H9 (cell line): ENCODE data around the gene TMEM51. TPM values are rescaled to one million over a fixed set of nuclear protein-coding genes. Genes with fewer than 3 reads are reported as not detected.

Experiments
- DNase-seq: peaks from one replicate; pipeline ENCODE4 v3.0.0-alpha.2; 2017
- H2AFZ ChIP-seq: one replicate; pipeline ENCODE4 v1.6.1; 2013; ENCODE audit warnings: mild to moderate bottlenecking, low read length, control low read depth, moderate library complexity
- H2AK5ac ChIP-seq: 2 replicates; pipeline ENCODE4 v1.6.1; 2013; ENCODE audit warnings: low read length, control low read depth, mixed read lengths; ENCODE audit not compliant: insufficient read length
- H2BK120ac ChIP-seq: one replicate; pipeline ENCODE4 v1.6.1; 2013; ENCODE audit warnings: low read depth, mild to moderate bottlenecking, low read length, control low read depth, inconsistent platforms; ENCODE audit not compliant: poor library complexity, severe bottlenecking
- H2BK12ac ChIP-seq: 2 replicates; pipeline ENCODE4 v1.6.1; 2013; ENCODE audit warnings: low read length, control low read depth, mixed read lengths, low read depth; ENCODE audit not compliant: insufficient read length
- H2BK15ac ChIP-seq: 2 replicates; pipeline ENCODE4 v1.6.1; 2013; ENCODE audit warnings: low read depth, low read length, control low read depth
- H2BK20ac ChIP-seq: one replicate; pipeline ENCODE4 v1.6.1; 2013; ENCODE audit warnings: low read depth, mild to moderate bottlenecking, low read length, control low read depth, inconsistent platforms; ENCODE audit not compliant: poor library complexity, severe bottlenecking
- H2BK5ac ChIP-seq: 2 replicates; pipeline ENCODE4 v1.6.1; 2013; ENCODE audit warnings: low read length, control low read depth, mixed read lengths; ENCODE audit not compliant: insufficient read length
- H3K14ac ChIP-seq: 2 replicates; pipeline ENCODE4 v1.6.1; 2013; ENCODE audit warnings: low read length, control low read depth; ENCODE audit not compliant: insufficient read depth
- H3K18ac ChIP-seq: 2 replicates; pipeline ENCODE4 v1.6.1; 2013; ENCODE audit warnings: low read depth, mild to moderate bottlenecking, mixed read lengths, low read length, control low read depth; ENCODE audit not compliant: insufficient read length
- H3K23ac ChIP-seq: 2 replicates; pipeline ENCODE4 v1.6.1; 2013; ENCODE audit warnings: low read length, control low read depth, mixed read lengths, low read depth; ENCODE audit not compliant: insufficient read length
- H3K23me2 ChIP-seq: 2 replicates; pipeline ENCODE4 v1.6.1; 2013; ENCODE audit warnings: low read depth, mild to moderate bottlenecking, mixed read lengths, low read length, control low read depth; ENCODE audit not compliant: insufficient read length, poor library complexity, severe bottlenecking
- H3K27ac ChIP-seq: 2 replicates; pipeline ENCODE4 v1.5.1; 2013; ENCODE audit warnings: low read length, control low read depth, mixed read lengths, low read depth; ENCODE audit not compliant: insufficient read length
- H3K27me3 ChIP-seq: 2 replicates; pipeline ENCODE4 v1.6.1; 2013; ENCODE audit warnings: low read length, control low read depth, inconsistent platforms; ENCODE audit not compliant: insufficient read depth
- H3K4ac ChIP-seq: 2 replicates; pipeline ENCODE4 v1.6.1; 2013; ENCODE audit warnings: low read depth, mild to moderate bottlenecking, control low read depth, inconsistent platforms, low read length, moderate library complexity
- H3K4me1 ChIP-seq: 2 replicates; pipeline ENCODE4 v1.6.1; 2013; ENCODE audit warnings: low read length, control low read depth, inconsistent platforms; ENCODE audit not compliant: insufficient read depth
- H3K4me2 ChIP-seq: 2 replicates; pipeline ENCODE4 v1.6.1; 2013; ENCODE audit warnings: low read length, control low read depth, mixed read lengths; ENCODE audit not compliant: insufficient read length, insufficient read depth
- H3K56ac ChIP-seq: 2 replicates; pipeline ENCODE4 v1.6.1; 2013; ENCODE audit warnings: low read depth, mild to moderate bottlenecking, mixed read lengths, low read length, control low read depth; ENCODE audit not compliant: insufficient read length
- H3K79me1 ChIP-seq: 2 replicates; pipeline ENCODE4 v1.6.1; 2013; ENCODE audit warnings: low read depth, mild to moderate bottlenecking, moderate library complexity, low read length, control low read depth, inconsistent platforms; ENCODE audit not compliant: insufficient read depth, poor library complexity, severe bottlenecking
- H3K79me2 ChIP-seq: 2 replicates; pipeline ENCODE4 v1.6.1; 2013; ENCODE audit warnings: low read length, control low read depth, inconsistent platforms; ENCODE audit not compliant: insufficient read depth
- H3K9ac ChIP-seq: 2 replicates; pipeline ENCODE4 v1.6.1; 2013; ENCODE audit warnings: low read length, control low read depth, mixed read lengths; ENCODE audit not compliant: insufficient read length; ENCODE audit errors: extremely low read depth
- H3K9me3 ChIP-seq: one replicate; pipeline ENCODE4 v1.6.1; 2013; ENCODE audit warnings: low read depth, low read length, inconsistent platforms; ENCODE audit not compliant: control insufficient read depth
- H3T11ph ChIP-seq: one replicate; pipeline ENCODE4 v1.6.1; 2013; ENCODE audit warnings: mild to moderate bottlenecking, low read length, control low read depth, inconsistent platforms
- H4K20me1 ChIP-seq: one replicate; pipeline ENCODE4 v1.6.1; 2013; ENCODE audit not compliant: control insufficient read depth, insufficient read length, insufficient read depth
- H4K5ac ChIP-seq: 2 replicates; pipeline ENCODE4 v1.6.1; 2013; ENCODE audit warnings: low read depth, mild to moderate bottlenecking, mixed read lengths, low read length, control low read depth; ENCODE audit not compliant: insufficient read length
- H4K8ac ChIP-seq: replicated peaks from 2 replicates; pipeline ENCODE4 v1.6.1; 2013; ENCODE audit warnings: low read length, control low read depth, mixed read lengths, low read depth; ENCODE audit not compliant: insufficient read length
- H4K91ac ChIP-seq: 2 replicates; pipeline ENCODE4 v1.6.1; 2013; ENCODE audit warnings: low read depth, mild to moderate bottlenecking, moderate library complexity, mixed read lengths, low read length, control low read depth; ENCODE audit not compliant: insufficient read length
- H3K27ac Mint-ChIP-seq, 3 experiments: 2 replicates in 2 of 3; 3 replicates in 1 of 3; pipeline ENCODE4 v1.8.0; 2020 to 2021; ENCODE audit warnings: mixed read lengths in 3 of 3, mild to moderate bottlenecking in 1 of 3, moderate library complexity in 1 of 3
- H3K27me3 Mint-ChIP-seq: 2 replicates; pipeline ENCODE4 v1.8.0; 2021; ENCODE audit warnings: low read depth, mild to moderate bottlenecking, moderate library complexity, mixed read lengths
- H3K36me3 Mint-ChIP-seq, 3 experiments: 2 replicates in 2 of 3; 3 replicates in 1 of 3; pipeline ENCODE4 v1.8.0; 2020 to 2021; ENCODE audit warnings: low read depth in 3 of 3, mixed read lengths in 3 of 3; ENCODE audit not compliant: insufficient read depth in 1 of 3
- H3K4me1 Mint-ChIP-seq, 2 experiments: 2 replicates each; pipeline ENCODE4 v1.8.0; 2020; ENCODE audit warnings: mixed read lengths in 2 of 2
- H3K4me3 Mint-ChIP-seq, 2 experiments: 2 replicates in 1 of 2; 3 replicates in 1 of 2; pipeline ENCODE4 v1.8.0; 2020 to 2021; ENCODE audit warnings: mild to moderate bottlenecking in 2 of 2, mixed read lengths in 2 of 2, moderate library complexity in 1 of 2
- H3K9me3 Mint-ChIP-seq, 2 experiments: 2 replicates in 1 of 2; 3 replicates in 1 of 2; pipeline ENCODE4 v1.8.0; 2020; ENCODE audit warnings: mild to moderate bottlenecking in 2 of 2, mixed read lengths in 2 of 2, moderate library complexity in 1 of 2
- CTCF ChIP-seq: fragments of 200-600 bp; sonication (generic); conservative IDR thresholded peaks from 3 replicates; pipeline ENCODE4 v1.8.0; 2021; ENCODE audit warnings: antibody characterized with exemption, mild to moderate bottlenecking
- WGBS: extraction: QIAGEN DNeasy Blood & Tissue Kit; methylation state at CpG from one replicate; pipeline ENCODE4 v1.1.7; 2013; ENCODE audit warnings: missing lambda C conversion rate, low lambda C conversion rate, mixed read lengths; ENCODE audit not compliant: insufficient read length; ENCODE audit errors: extremely low coverage; 5-methylcytosine and 5-hydroxymethylcytosine counted together
- total RNA-seq: library from RNA; stranded (reverse); gene quantifications from 2 replicates; pipeline ENCODE4 v1.2.1, GENCODE V29; 2021

The TMEM51 gene
- total RNA-seq, 1 experiment from 2014 or later = 4.6 TPM

GRCh38 chr1:15146971-15147376, 6.6 kb upstream of the TMEM51 start:
- Histone ChIP-seq H3K79me2 (no peaks in the 10 kb centered on the region), H4K20me1 (no peaks in the 10 kb centered on the region), H3K14ac (no peak overlapping the region), H2AK5ac (no peak overlapping the region), H3K18ac (no peak overlapping the region), H3K23ac (no peak overlapping the region), H2BK15ac (no peak overlapping the region), H3K9me3 (no peaks in the 10 kb centered on the region), H3K79me1 (no peaks in the 10 kb centered on the region), H4K91ac (no peak overlapping the region), H3T11ph (no peak overlapping the region), H2AFZ (no peak overlapping the region), H3K27me3 (no peaks in the 10 kb centered on the region; the same call in 1 of the 2 replicates), H3K9ac (no peak overlapping the region), H3K4me1 (no peaks in the 10 kb centered on the region), H3K56ac (no peak overlapping the region), H3K27ac (no peak overlapping the region), H3K4me2 (no peak overlapping the region), H3K23me2 (peaks cover 2% of the 10 kb centered on the region), H4K5ac (no peak overlapping the region), H3K4ac (no peak overlapping the region), H2BK12ac (no peak overlapping the region), H2BK5ac (no peak overlapping the region), H4K8ac (no peak overlapping the region), H2BK120ac (no peak overlapping the region), H2BK20ac (no peak overlapping the region)
- Mint-ChIP-seq H3K36me3 (peaks cover 0 to 4% (median 3%) of the 10 kb centered on the region in 3 experiments; a peak in 2 of 7 replicates), H3K9me3 (peaks cover 0 to 5% of the 10 kb centered on the region in 2 experiments; a peak in 2 of 5 replicates), H3K27ac (no peak overlapping the region), H3K27me3 (peaks cover 69% of the 10 kb centered on the region), H3K4me3 (no peak overlapping the region), H3K4me1 (peaks cover under 1 to 4% of the 10 kb centered on the region in 2 experiments; a peak in 3 of 4 replicates)
- no CpG with 5 or more reads among the region's 4 CpGs for WGBS
- no peak for TF ChIP-seq CTCF
- DNase-seq = no peak
